CD1c-positive myeloid dendritic cell (primary cell): Measurements from ENCODE around the gene KRTAP4-5.
A peak's percentile ranks its signal among the peaks of the same experiment; 100 is the strongest.
"Not testable (repeated sequence)": the region's sequence is repeated elsewhere in the genome, so short reads cannot be mapped to it uniquely, and the experiment has no call there.

Source experiments
- DNase-seq: peaks from one replicate; pipeline ENCODE4 v3.0.0-alpha.2; 2016; ENCODE audit errors: extremely low spot score

Gene KRTAP4-5

DNA sequence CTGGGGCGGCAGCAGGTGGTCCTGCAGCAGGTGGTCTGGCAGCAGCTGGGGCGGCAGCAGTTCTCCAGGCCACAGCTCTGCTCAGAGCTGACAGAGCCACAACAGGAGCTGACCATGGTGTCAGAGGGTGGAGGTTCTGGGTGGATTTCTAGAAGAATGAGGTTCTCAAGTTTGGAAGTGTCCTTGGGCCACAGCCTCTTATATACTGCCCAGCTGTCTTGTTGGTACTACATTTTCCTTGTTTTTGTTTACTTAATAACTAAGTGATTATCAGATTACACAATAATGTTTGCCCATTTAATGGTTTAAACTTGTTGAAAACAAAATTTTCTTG is at the start of gene KRTAP4-5:
TSS of gene KRTAP4-5 (minus strand) at position 174 of the 334 bp plus-strand sequence. CDS start at position 116, 58 bp downstream.
- no peak for DNase-seq

DNA sequence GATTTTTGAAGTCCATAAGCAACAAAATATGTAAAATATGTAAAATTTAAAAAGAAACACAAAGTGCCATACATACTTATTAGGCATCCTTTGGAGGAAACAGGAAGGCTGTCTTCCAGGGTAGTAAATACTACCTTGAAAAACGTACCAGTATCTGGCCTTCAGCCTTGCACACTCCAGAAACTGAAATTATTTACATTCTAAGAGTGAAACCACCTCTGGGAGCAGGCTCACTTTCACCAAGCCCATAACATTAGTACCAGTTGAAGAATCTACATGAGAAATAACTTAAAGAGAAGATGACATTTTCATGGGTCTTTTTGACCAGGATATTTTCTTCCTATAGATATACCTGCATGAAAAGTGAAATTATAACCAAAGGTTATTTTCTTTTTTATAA is 46.4 kb upstream of the KRTAP4-5 start:
- no peak for DNase-seq

DNA sequence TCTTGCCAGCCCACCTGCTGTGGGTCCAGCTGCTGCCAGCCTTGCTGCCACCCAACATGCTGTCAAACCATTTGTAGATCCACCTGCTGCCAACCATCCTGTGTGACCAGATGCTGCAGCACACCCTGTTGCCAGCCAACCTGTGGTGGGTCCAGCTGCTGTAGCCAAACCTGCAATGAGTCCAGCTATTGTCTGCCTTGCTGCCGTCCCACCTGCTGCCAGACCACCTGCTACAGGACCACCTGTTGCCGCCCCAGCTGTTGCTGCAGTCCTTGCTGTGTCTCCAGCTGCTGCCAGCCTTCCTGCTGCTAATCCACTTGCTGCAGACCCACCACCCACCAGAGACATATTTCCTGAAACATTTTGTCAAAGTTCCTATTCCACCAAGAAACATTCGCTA is 40.7 kb upstream of the KRTAP4-5 start:
- no peak for DNase-seq

DNA sequence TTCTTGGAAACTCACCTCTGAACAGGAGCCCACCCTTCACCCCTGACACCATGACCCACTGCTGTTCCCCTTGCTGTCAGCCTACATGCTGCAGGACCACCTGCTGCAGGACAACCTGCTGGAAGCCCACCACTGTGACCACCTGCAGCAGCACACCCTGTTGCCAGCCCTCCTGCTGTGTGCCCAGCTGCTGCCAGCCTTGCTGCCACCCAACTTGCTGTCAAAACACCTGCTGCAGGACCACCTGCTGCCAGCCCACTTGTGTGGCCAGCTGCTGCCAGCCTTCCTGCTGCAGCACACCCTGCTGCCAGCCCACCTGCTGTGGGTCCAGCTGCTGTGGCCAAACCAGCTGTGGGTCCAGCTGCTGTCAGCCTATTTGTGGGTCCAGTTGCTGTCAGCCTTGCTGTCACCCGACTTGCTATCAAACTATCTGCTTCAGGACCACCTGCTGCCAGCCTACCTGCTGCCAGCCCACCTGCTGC is 40.3 kb upstream of the KRTAP4-5 start, which contains the start of gene KRTAP9-1:
TSS of gene KRTAP9-1 (plus strand) at position 51 of the 482 bp plus-strand sequence. CDS start at position 51, 0 bp downstream.
- DNase-seq = not testable (repeated sequence)

DNA sequence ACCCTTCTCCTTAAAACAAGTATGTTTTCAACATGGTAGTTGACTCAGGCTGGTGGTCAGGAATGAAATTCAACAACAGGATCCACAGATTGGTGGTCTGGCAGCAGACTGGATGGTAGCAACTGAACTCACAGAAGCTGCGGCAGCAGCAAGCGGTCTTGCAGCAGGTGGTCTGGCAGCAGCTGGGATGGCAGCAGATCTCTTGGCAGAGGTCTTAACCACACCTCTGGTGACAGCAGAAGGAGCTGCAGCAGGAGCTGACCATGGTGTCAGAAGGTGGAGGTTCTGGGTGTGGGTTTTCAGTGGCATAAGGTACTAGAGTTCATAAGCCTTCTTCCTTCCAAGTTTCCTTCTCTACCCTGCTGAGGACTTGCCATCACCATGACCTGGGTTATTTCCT is 37.2 kb upstream of the KRTAP4-5 start:
- no peak for DNase-seq

DNA sequence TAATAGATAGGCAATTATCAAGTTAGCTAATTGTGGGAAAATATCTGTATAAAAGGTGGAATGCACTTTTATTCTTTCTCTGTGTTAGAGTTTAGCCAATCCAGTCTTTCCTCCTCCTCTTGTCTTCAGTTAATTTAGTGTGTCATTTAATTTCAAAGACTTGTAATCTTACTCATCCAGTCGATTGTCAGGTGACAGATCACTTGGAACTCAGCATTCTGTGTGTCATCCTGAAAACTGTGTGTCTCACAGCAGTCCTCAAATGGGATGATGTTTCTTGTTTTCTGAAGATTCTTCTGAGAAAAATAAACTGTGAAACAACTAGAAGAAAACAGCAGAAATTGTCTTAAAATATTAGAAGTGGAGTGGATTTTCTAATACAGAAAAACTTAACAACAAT is 35.4 kb upstream of the KRTAP4-5 start:
- no peak for DNase-seq

DNA sequence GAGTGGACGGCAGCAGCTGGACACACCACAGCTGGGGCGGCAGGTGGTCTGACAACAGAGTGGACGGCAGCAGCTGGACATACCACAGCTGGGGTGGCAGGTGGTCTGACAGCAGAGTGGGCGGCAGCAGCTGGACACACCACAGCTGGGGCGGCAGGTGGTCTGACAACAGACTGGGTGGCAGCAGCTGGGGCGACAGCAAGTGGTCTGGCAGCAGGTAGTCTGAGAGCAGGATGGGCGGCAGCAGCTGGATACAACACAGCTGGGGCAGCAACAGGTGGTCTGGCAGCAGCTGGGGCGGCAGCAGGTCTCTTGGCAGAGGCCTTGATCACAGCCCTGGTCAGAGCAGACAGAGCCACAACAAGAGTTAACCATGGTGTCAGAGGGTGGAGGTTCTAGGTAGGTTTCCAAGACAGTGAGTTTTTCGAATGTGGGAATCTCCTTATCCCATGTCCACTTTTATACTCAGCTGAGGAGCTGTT is 34.9 kb upstream of the KRTAP4-5 start, which contains the start of gene KRTAP4-1:
TSS of gene KRTAP4-1 (minus strand) at position 432 of the 482 bp plus-strand sequence. CDS start at position 375, 57 bp downstream.
- no peak for DNase-seq

DNA sequence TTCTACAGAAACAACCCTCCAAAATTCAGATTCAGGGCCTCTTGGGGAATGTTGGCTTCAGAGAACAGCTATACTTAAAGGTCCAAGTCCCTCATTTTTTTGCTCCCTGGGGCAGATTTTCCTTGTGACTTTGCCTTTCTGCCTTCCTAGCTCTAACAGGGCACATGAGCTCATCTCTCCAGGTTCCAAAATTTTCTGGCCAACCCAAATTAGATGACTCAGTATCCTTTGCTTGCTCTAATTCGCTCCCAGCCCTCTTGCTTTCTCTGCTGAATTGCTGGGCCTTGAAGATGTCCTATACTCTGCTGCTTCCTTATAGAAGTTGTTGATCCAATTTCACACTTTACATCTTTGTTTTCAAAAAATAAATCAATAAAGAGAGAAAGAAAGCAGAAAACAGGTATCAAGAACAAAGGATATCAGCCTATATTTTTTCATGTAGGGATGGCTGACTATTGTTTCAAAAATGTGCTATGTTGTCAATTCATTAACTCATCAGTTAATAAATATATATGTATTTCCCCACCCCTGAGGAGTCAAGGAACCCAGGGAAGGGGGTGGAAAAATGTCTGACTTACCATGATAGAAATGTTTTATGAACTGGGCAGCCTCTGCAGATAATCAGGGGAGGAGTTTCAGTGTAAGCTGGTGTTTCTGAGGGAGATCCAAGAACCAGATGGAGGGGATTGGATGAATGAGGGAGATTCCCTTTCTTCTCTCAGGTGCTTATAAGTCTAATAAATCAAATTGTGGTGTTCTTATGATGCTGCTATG is 29.4 kb upstream of the KRTAP4-5 start:
- DNase-seq = no peak

DNA sequence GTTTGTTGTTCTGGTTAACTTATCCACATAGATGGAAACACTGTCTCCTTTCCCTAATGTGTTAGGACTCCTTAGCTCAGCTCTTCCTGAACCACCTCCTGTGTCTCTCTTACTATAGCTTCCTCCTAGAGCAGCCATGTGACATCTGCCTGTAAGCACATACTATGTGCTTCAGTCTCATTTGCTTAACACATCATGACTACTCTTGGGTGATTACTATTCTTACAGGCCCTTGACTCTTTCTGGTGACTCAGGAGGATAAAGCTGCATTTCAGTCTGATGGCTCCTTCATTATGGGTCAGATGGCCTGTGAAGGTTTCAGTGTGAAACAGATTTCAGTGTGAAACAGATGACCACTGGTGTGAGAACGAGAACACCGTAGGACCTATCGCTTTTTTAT is 28.7 kb upstream of the KRTAP4-5 start:
- peak; percentile 59 for DNase-seq

DNA sequence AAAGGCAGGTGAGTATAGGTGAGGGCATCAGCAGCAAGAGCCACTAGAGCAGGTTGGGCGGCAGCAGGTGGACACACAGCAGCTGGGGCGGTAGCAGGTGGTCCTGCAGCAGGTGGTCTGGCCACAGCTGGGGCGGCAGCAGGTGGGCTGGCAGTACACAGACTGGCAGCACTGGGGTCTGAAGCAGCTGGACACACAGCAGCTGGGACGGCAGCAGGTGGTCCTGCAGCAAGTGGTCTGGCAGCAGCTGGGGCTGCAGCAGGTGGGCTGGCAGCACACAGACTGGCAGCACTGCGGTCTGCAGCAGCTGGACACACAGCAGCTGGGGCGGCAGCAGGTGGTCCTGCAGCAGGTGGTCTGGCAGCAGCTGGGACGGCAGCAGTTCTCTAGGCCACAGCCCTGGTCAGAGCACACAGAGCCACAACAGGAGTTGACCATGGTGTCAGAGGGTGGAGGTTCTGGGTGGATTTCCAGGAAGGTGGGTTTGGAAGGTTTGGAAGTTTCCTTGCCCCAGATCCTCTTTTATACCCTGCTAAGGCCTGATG is 28.2 kb upstream of the KRTAP4-5 start, which contains the start of gene KRTAP4-2:
TSS of gene KRTAP4-2 (minus strand) at position 495 of the 545 bp plus-strand sequence. CDS start at position 438, 57 bp downstream.
- DNase-seq = no peak

DNA sequence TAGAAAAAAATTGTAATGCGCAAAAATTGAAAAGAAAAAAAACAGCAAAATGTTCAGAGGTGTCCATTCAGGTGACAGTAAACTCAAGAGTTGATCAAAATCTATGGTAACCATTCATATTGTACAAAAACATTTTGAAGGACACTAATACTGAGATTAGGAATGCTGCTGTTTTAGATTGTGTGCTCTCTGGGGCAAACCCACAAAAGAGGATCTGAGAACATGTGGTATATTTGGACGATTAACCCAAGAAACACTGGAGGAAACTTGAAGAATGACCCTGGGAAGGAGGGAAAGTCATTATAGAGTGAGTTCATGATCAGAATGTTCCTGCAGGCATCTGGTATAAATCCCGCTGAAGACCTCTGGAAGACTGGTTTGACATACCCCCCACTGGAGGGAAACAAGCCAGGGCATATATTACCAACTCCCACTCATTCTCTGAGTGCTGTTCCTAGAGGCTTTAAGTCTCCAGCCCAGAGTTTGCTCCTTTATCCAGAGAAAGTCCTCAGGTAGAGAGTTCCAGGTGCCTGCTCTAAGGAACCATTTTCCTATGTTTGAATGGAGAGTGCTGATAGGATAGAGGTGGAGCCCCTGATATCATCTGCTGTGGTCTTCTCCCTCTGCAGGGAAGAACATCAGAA is 27.2 kb upstream of the KRTAP4-5 start:
- peak; percentile 74 for DNase-seq

DNA sequence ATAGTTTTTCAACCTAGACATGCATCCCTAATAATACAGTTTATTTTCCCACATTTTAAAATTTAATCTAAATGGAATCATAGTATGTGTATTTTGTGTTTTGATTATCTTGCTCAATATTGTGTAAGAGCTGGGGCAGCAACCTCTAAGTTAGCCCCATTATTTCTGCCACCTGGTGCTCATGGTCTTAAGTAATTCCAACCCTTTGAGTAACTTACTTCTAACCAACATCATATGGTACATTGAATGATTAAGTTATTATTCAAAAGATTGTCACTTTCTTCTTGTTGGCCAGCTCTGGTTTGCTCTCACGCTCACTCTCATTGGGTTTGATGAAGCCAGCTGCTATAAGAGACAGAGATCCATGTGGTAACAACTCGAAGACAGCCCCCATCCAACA is 22.3 kb upstream of the KRTAP4-5 start:
- no peak for DNase-seq

DNA sequence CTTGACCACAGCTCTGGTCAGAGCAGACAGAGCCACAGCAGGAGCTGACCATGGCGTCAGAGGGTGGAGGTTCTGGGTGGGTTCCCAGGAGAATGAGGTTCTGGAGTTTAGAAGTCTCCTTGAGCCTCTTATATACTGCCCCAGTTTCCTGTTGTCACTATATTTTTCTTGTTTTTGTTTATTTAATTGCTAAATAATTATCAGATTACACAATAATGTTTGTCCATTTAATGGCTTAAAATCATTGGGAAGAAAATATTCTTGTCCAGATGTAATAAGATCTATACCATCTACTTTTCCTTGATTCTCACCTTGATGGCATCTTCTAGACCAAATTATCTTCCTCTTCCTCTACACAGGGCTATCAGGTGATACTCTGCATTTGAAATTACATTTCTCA is 18.5 kb upstream of the KRTAP4-5 start, which contains the start of gene KRTAP4-3:
TSS of gene KRTAP4-3 (minus strand) at position 101 of the 400 bp plus-strand sequence. CDS start at position 52, 49 bp downstream.
- no peak for DNase-seq

DNA sequence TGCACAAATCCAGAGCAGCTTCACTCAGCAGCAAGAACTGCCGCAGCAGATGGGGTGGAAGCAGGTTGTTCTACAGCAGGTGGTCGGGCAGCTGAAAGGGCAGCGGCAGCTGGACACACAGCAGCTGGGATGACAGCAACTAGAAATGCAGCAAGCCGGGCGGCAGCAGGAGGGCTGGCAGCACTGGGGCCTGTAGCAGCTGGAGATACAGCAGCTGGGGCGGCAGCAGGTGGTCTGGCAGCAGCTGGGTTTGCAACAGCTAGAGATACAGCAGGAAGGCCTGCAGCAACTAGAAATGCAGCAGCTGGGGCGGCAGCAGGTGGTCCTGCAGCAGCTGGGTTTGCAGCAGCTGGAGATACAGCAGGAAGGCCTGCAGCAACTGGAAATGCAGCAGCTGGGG is 17.9 kb upstream of the KRTAP4-5 start:
- DNase-seq = no peak

DNA sequence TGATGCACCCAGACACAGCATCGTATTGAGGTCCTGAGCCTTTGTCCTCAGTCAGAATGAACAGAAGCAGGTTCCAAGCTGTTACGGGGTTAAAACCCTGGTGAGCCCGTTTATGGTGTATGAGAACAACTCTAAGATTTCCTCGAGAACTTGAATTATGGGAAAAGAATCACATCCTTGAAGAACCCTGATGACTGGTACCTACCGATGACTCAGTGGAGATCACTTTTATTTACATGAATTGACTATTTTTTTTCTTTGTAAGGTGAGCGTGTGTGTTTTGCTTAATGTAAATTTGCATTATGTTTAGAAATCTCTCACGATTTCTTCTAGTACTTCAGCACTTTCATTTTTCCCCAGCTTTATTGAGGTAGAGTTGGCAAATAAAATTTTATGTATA is 14.2 kb upstream of the KRTAP4-5 start:
- DNase-seq = no peak

DNA sequence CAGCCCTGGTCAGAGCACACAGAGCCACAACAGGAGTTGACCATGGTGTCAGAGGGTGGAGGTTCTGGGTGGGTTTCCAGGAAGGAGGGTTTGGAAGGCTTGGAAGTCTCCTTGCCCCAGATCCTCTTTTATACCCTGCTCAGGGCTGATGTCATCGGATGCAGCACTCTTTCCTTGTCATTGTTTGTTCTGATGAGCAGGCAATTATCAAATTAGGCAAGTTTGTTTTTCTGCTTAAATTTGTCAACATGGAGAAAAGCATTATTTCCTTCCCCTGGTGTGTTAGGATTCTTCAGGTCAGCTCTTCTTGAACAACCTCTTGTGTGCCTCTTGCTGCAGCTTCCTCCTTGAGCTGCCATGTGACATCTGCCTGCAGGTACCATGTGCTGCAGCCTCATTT is 11.0 kb upstream of the KRTAP4-5 start, which contains the start of gene KRTAP4-4:
TSS of gene KRTAP4-4 (minus strand) at position 101 of the 400 bp plus-strand sequence. CDS start at position 44, 57 bp downstream.
- no peak for DNase-seq

DNA sequence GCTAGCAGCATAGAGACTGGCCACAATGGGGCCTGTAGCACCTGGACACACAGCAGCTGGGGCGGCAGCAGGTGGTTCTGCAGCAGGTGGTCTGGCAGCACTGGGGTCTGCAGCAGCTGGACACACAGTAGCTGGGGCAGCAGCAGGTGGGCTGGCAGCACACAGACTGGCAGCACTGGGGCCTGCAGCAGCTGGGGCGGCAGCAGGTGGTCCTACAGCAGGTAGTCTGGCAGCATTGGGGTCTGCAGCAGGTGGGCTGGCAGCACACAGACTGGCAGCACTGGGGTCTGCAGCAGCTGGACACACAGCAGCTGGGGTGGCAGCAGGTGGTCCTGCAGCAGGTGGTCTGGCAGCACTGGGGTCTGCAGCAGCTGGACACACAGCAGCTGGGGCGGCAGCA is 10.6 kb upstream of the KRTAP4-5 start:
- DNase-seq = not testable (repeated sequence)

DNA sequence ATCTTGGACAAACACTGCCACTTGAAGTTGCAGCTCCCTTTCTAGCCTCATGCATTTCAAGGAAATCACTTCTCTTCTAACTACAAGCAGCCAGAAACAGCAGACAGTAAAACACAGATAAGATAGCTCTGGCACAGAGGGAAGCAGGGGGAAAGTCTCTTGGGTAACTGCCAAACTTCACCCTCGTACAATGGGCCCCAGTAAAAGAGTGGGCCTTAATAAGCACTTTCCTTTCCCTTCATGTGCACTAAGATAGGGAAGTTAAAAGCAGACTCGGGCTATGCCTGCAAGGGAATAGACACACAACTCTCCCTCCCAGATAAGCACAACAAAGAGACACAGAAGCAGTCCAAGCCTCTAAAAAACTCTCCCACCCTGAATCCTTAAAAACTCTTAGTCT is 4.2 kb upstream of the KRTAP4-5 start:
- DNase-seq = no peak

DNA sequence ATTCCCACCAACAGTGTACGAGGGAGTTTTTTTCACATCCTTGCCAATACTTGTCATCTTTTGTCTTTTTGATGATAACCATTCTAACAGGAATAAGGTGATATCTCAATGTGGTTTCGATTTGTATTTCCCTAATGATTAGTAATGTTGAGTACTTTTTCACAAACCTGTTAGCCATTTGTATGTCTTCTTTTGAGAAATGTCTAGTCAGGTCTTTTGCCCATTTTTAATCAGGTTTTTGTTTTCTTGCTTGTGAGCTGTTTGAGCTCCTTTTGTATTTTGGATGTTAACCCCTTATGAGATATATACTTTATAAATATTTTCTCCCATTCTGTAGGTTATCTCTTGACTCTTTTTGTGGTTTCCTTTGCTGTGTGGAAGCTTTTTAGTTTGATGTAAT is 1.9 kb upstream of the KRTAP4-5 start:
- no peak for DNase-seq

DNA sequence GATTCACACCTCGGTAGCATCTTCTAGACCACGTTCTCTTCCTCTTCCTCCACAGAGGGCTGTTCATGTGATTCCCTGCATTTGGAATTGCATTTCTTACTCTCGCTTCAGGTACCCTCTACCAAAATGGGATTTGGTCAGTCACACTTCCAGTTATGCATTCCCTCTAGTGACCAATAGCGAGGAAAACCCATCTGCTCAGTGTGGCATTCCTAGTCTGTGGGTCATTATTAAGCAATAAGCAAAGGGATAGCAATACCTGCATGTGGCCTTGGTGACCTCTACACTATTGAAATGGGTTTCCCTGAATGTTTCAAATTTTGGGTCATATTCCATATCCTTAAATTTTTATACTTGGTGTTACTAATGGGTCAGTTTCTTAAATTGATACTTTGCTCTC is 401 bp upstream of the KRTAP4-5 start:
- no peak for DNase-seq

DNA sequence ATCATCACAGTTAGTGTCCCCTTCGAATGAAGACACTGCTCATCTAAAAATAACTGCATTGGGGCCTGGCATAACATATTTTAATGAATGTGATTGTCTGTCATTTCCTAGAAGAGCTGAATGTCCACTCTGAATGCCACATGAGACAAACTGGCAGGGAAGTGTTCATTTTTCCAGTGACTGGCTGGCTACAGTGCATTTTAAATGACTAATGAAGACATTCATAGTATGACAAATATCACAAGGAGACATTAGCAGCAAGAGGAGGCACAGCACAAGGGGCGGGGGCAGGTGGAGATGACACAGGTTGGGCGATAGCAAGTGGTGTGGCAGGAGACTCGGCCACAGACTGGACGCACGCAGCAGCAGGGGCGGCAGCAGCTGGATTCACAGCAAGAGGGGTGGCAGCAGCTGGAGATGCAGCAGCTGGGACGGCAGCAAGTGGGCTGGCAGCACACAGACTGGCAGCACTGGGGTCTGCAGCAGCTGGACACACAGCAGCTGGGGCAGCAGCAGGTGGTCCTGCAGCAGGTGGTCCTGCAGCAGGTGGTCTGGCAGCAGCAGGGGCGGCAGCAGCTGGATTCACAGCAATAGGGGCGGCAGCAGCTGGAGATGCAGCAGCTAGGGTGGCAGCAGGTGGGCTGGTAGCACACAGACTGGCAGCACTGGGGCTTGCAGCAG is 514 bp downstream of the KRTAP4-5 start:
- not testable (repeated sequence) for DNase-seq
